Neuronal stem cell (in vitro differentiated cells): ENCODE data around the gene ABHD15. TPM values are rescaled to one million over a fixed set of nuclear protein-coding genes. Genes with fewer than 3 reads are reported as not detected.

Experiments
- DNase-seq: peaks from one replicate; pipeline ENCODE4 v3.0.0-alpha.2; 2013; ENCODE audit warnings: low spot score
- H2AFZ ChIP-seq: one replicate; pipeline ENCODE4 v1.6.1; 2013; ENCODE audit warnings: mild to moderate bottlenecking, low read length, inconsistent platforms
- H2AK5ac ChIP-seq: 2 replicates; pipeline ENCODE4 v1.6.1; 2013; ENCODE audit warnings: low read depth, mild to moderate bottlenecking, inconsistent platforms, low read length, moderate library complexity, mixed read lengths
- H2BK120ac ChIP-seq: 2 replicates; pipeline ENCODE4 v1.6.1; 2013; ENCODE audit warnings: low read depth, mild to moderate bottlenecking, inconsistent platforms, low read length, moderate library complexity, mixed read lengths
- H2BK12ac ChIP-seq: one replicate; pipeline ENCODE4 v1.6.1; 2013; ENCODE audit warnings: low read length, inconsistent platforms
- H2BK15ac ChIP-seq: 2 replicates; pipeline ENCODE4 v1.6.1; 2013; ENCODE audit warnings: mild to moderate bottlenecking, low read length, inconsistent platforms, mixed read lengths
- H2BK5ac ChIP-seq: one replicate; pipeline ENCODE4 v1.6.1; 2013; ENCODE audit warnings: inconsistent platforms, mild to moderate bottlenecking, low read length, moderate library complexity
- H3K14ac ChIP-seq: one replicate; pipeline ENCODE4 v1.6.1; 2013; ENCODE audit warnings: low read length, inconsistent platforms
- H3K18ac ChIP-seq: 2 replicates; pipeline ENCODE4 v1.6.1; 2013; ENCODE audit warnings: low read length, inconsistent platforms
- H3K23ac ChIP-seq: 2 replicates; pipeline ENCODE4 v1.6.1; 2013; ENCODE audit warnings: low read depth, mild to moderate bottlenecking, mixed read lengths, low read length, inconsistent platforms; ENCODE audit not compliant: poor library complexity
- H3K27ac ChIP-seq: replicated peaks from 3 replicates; pipeline ENCODE4 v1.5.1; 2013; ENCODE audit warnings: low read length, inconsistent platforms
- H3K27me3 ChIP-seq, 3 experiments: 2 replicates each; pipeline ENCODE4 v1.6.1; 2013; ENCODE audit warnings: low read length in 3 of 3, mild to moderate bottlenecking in 2 of 3, inconsistent platforms in 1 of 3, low read depth in 1 of 3, mixed read lengths in 1 of 3, moderate library complexity in 1 of 3; ENCODE audit not compliant: control insufficient read depth in 3 of 3, insufficient read depth in 3 of 3
- H3K36me3 ChIP-seq, 2 donors: replicated peaks in 1 of 2; 2 replicates each; pipeline ENCODE4 v1.6.1; 2013; ENCODE audit warnings: low read length in 2 of 2; ENCODE audit not compliant: control insufficient read depth in 2 of 2, insufficient read depth in 2 of 2
- H3K4ac ChIP-seq: 2 replicates; pipeline ENCODE4 v1.6.1; 2013; ENCODE audit warnings: inconsistent platforms, mild to moderate bottlenecking, low read length, moderate library complexity
- H3K4me1 ChIP-seq, 2 donors: 1 replicate in 1 of 2; 2 replicates in 1 of 2; pipeline ENCODE4 v1.6.1; 2013; ENCODE audit warnings: low read length in 2 of 2, low read depth in 1 of 2; ENCODE audit not compliant: control insufficient read depth in 2 of 2, insufficient read depth in 1 of 2
- H3K4me2 ChIP-seq: one replicate; pipeline ENCODE4 v1.6.1; 2013; ENCODE audit warnings: mild to moderate bottlenecking, low read length, inconsistent platforms; ENCODE audit not compliant: insufficient read depth, poor library complexity, severe bottlenecking
- H3K4me3 ChIP-seq, 2 donors: 2 replicates each; pipeline ENCODE4 v1.5.1; 2013; ENCODE audit warnings: low read length in 2 of 2, mild to moderate bottlenecking in 2 of 2, inconsistent platforms in 1 of 2, moderate library complexity in 1 of 2
- H3K79me1 ChIP-seq: one replicate; pipeline ENCODE4 v1.6.1; 2013; ENCODE audit warnings: low read depth, mild to moderate bottlenecking, inconsistent platforms, low read length, moderate library complexity
- H3K9ac ChIP-seq: one replicate; pipeline ENCODE4 v1.6.1; 2013; ENCODE audit warnings: mild to moderate bottlenecking, low read depth, low read length, inconsistent platforms; ENCODE audit not compliant: poor library complexity
- H3K9me3 ChIP-seq, 2 donors: replicated peaks in 1 of 2; 2 replicates each; pipeline versions ENCODE3 to v1.6.1; 2013; ENCODE audit warnings: low read length in 2 of 2, mild to moderate bottlenecking in 2 of 2, inconsistent platforms in 1 of 2, low read depth in 1 of 2, mixed read lengths in 1 of 2, moderate library complexity in 1 of 2; ENCODE audit not compliant: control insufficient read depth in 2 of 2, insufficient read depth in 1 of 2
- H4K8ac ChIP-seq: one replicate; pipeline ENCODE4 v1.6.1; 2013; ENCODE audit warnings: low read depth, mild to moderate bottlenecking, inconsistent platforms, low read length, moderate library complexity
- H4K91ac ChIP-seq: one replicate; pipeline ENCODE4 v1.6.1; 2013; ENCODE audit warnings: low read length, low read depth, mild to moderate bottlenecking, inconsistent platforms; ENCODE audit not compliant: poor library complexity
- WGBS, 2 donors: extraction: QIAGEN DNeasy Blood & Tissue Kit; methylation state at CpG; one replicate each; pipeline ENCODE4 v1.1.7; 2013; ENCODE audit warnings: missing lambda C conversion rate in 2 of 2, mixed read lengths in 1 of 2; ENCODE audit not compliant: insufficient read length in 2 of 2, insufficient replicate concordance in 1 of 2; ENCODE audit errors: extremely low coverage in 2 of 2; 5-methylcytosine and 5-hydroxymethylcytosine counted together
- polyA plus RNA-seq, 2 experiments: library from polyadenylated mRNA; stranded (reverse); fragments of 200-250 nt; gene quantifications; one replicate each; pipeline ENCODE4 v1.2.3, GENCODE V29; 2013

Gene ABHD15
- polyA plus RNA-seq (2013, experiment 1 of 2): 2.6 TPM
- 2.5 TPM for polyA plus RNA-seq (2013, experiment 2 of 2)

GRCh38 chr17:29566473-29567303, at the start of gene ABHD15:
Gene ABHD15, minus strand, starts transcription at chr17:29567037. Its CDS starts 71 bp downstream, at chr17:29566966.
- Histone ChIP-seq H3K79me1 (peaks cover 5% of the 10 kb centered on the region), H3K4me2 (peak within 1 kb of the TSS; percentile 100), H3K4ac (peak within 1 kb of the TSS; percentile 95), H3K27ac (peak within 1 kb of the TSS; percentile 88), H3K9ac (peak within 1 kb of the TSS; percentile 90), H3K4me1 (peaks cover 7 to 11% of the 10 kb centered on the region in 2 donors), H4K8ac (no peak within 1 kb of the TSS), H2BK15ac (peak within 1 kb of the TSS; percentile 75), H2BK12ac (no peak within 1 kb of the TSS), H4K91ac (no peak within 1 kb of the TSS), H2AFZ (peak within 1 kb of the TSS; percentile 97), H3K36me3 (peaks cover 4 to 27% of the 10 kb centered on the region in 2 donors), H3K27me3 (peaks cover 0 to 29% (median 7%) of the 10 kb centered on the region in 3 experiments), H2AK5ac (peak within 1 kb of the TSS; percentile 69), H2BK5ac (peak within 1 kb of the TSS; percentile 54), H3K9me3 (no peaks in the 10 kb centered on the region), H2BK120ac (no peak within 1 kb of the TSS), H3K23ac (peak within 1 kb of the TSS; percentile 94), H3K18ac (peak within 1 kb of the TSS; percentile 94), H3K4me3 (peak within 1 kb of the TSS; percentile 78 to 85), H3K14ac (no peak within 1 kb of the TSS)
- peak; percentile 31 for DNase-seq
- WGBS, 2 donors: no CpG with 5 or more reads among the region's 94 CpGs

GRCh38 chr17:29615492-29616299, 48.9 kb upstream of the ABHD15 start:
- H3K4me1 ChIP-seq: peaks cover 2 to 31% of the 10 kb centered on the region in 2 donors
- H3K4me3 ChIP-seq: peak overlapping the region in 1 of 2 donors; percentile 74
- H3K9ac ChIP-seq: peak overlapping the region; percentile 68
- peaks cover 5 to 27% of the 10 kb centered on the region in 2 donors for H3K36me3 ChIP-seq
- peak overlapping the region; percentile 91 for H3K4me2 ChIP-seq
- H3K4ac ChIP-seq: no peak overlapping the region
- DNase-seq: peak; percentile 83
- H2AFZ ChIP-seq: no peak overlapping the region
- no peak overlapping the region for H4K8ac ChIP-seq
- no CpG with 5 or more reads among the region's 74 CpGs for WGBS, 2 donors
- H3K14ac ChIP-seq: no peak overlapping the region
- H2AK5ac ChIP-seq: peak overlapping the region; percentile 82
- peak overlapping the region; percentile 95 for H3K23ac ChIP-seq
- H4K91ac ChIP-seq: no peak overlapping the region
- no peak overlapping the region for H2BK120ac ChIP-seq
- H3K27me3 ChIP-seq: peaks cover 8 to 38% (median 16%) of the 10 kb centered on the region in 3 experiments
- H2BK5ac ChIP-seq: no peak overlapping the region
- no peak overlapping the region for H3K27ac ChIP-seq
- H3K18ac ChIP-seq: peak overlapping the region; percentile 93
- H2BK15ac ChIP-seq: peak overlapping the region; percentile 84
- H2BK12ac ChIP-seq: peak overlapping the region; percentile 53
- peaks cover 3 to 12% of the 10 kb centered on the region in 2 donors for H3K9me3 ChIP-seq
- H3K79me1 ChIP-seq: no peaks in the 10 kb centered on the region

GRCh38 chr17:29615048-29615385, 48.2 kb upstream of the ABHD15 start:
- no peak for DNase-seq
- Histone ChIP-seq H2AK5ac (peak overlapping the region; percentile 54), H3K9ac (no peak overlapping the region), H3K79me1 (no peaks in the 10 kb centered on the region), H4K91ac (no peak overlapping the region), H3K4ac (no peak overlapping the region), H3K36me3 (peaks cover 5 to 33% of the 10 kb centered on the region in 2 donors), H3K9me3 (peaks cover 3 to 12% of the 10 kb centered on the region in 2 donors), H2BK120ac (no peak overlapping the region), H3K23ac (no peak overlapping the region), H3K27me3 (peaks cover 8 to 36% (median 16%) of the 10 kb centered on the region in 3 experiments), H3K18ac (peak overlapping the region; percentile 82), H3K4me3 (no peak overlapping the region), H2BK15ac (peak overlapping the region; percentile 51), H3K27ac (no peak overlapping the region), H3K14ac (no peak overlapping the region), H3K4me2 (peak overlapping the region; percentile 41), H2BK5ac (no peak overlapping the region), H4K8ac (no peak overlapping the region), H2AFZ (no peak overlapping the region), H2BK12ac (no peak overlapping the region), H3K4me1 (peaks cover 0 to 29% of the 10 kb centered on the region in 2 donors)
- no CpG with 5 or more reads among the region's 15 CpGs for WGBS, 2 donors
